Stomach smooth muscle (tissue), 2 donors: ENCODE results near the gene LRRC32.

ENCODE experiments used
- H3K27ac ChIP-seq: one replicate; pipeline ENCODE4 v1.7.0; 2013; ENCODE audit warnings: mild to moderate bottlenecking, low read length, inconsistent platforms
- H3K27me3 ChIP-seq, 2 donors: one replicate each; pipeline ENCODE4 v1.7.0; 2013; ENCODE audit warnings: low read length in 2 of 2; ENCODE audit not compliant: insufficient read depth in 2 of 2, control insufficient read depth in 1 of 2
- H3K36me3 ChIP-seq, 2 donors: one replicate each; pipeline ENCODE4 v1.7.0; 2013; ENCODE audit warnings: low read length in 2 of 2; ENCODE audit not compliant: control insufficient read depth in 2 of 2, insufficient read depth in 2 of 2
- H3K4me1 ChIP-seq: one replicate; pipeline ENCODE4 v1.7.0; 2013; ENCODE audit warnings: low read length; ENCODE audit not compliant: control insufficient read depth, insufficient read depth
- H3K4me3 ChIP-seq, 2 donors: one replicate each; pipeline ENCODE4 v1.7.0; 2013; ENCODE audit warnings: low read length in 2 of 2
- H3K9ac ChIP-seq, 2 donors: one replicate each; pipeline ENCODE4 v1.7.0; 2013; ENCODE audit warnings: low read length in 2 of 2, mild to moderate bottlenecking in 1 of 2
- H3K9me3 ChIP-seq, 2 donors: one replicate each; pipeline ENCODE4 v1.7.0; 2013; ENCODE audit warnings: low read length in 2 of 2; ENCODE audit not compliant: control insufficient read depth in 2 of 2
- donor health status: healthy.
- donor health status: Pancreatic carcinoma.

LRRC32 gene

DNA sequence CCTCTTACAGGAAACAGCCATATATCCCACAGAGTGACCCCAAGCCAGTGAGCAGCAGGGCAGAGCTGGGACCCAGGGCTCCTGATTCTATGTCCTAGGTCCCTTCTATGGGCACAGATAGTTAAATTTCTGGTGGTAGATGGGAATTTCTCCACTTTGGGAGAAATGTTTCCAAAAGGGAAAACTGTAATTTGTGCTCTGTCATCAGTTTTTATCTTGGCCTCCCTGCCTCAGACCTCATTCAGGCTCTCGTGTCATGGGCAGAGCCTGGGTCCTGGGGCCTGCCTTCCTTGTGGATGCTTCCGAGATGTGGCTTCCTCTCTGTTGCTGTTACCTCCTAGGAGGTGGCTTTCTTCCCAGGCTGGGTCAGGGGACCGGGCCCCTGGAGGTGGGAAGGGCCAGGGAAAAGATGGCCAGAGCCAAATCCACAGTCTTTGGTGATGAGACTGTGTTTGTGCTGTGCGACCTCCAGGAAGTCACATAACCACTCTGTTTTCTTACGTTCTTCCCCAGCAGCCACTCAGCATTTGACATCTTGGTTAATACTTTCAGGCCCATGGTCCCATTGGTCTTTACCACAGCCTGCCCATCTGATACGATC, 8.6 kb downstream of the LRRC32 start:
- no peak overlapping the region for H3K4me3 ChIP-seq
- no peak overlapping the region for H3K9ac ChIP-seq
- H3K36me3 ChIP-seq = peaks cover 0 to 2% of the 10 kb centered on the region in 2 donors
- H3K9me3 ChIP-seq = no peaks in the 10 kb centered on the region
- H3K27ac ChIP-seq = no peak overlapping the region
- peaks cover 0 to 5% of the 10 kb centered on the region in 2 donors for H3K27me3 ChIP-seq
- H3K4me1 ChIP-seq = peaks cover 18% of the 10 kb centered on the region

GRCh38 chr11:76661306-76661751, 9.2 kb downstream of the LRRC32 start:
- Histone ChIP-seq H3K9ac (no peak overlapping the region), H3K36me3 (peaks cover 0 to 2% of the 10 kb centered on the region in 2 donors), H3K4me3 (no peak overlapping the region), H3K4me1 (peaks cover 24% of the 10 kb centered on the region), H3K9me3 (no peaks in the 10 kb centered on the region), H3K27ac (no peak overlapping the region), H3K27me3 (peaks cover 0 to 5% of the 10 kb centered on the region in 2 donors)

- H3K9me3 ChIP-seq = no peaks in the 10 kb centered on the region
- peaks cover 0 to 3% of the 10 kb centered on the region in 2 donors for H3K27me3 ChIP-seq
- H3K36me3 ChIP-seq = peaks cover 0 to 2% of the 10 kb centered on the region in 2 donors
- H3K9ac ChIP-seq = no peak overlapping the region
- H3K27ac ChIP-seq = no peak overlapping the region
- H3K4me1 ChIP-seq = peaks cover 29% of the 10 kb centered on the region
- H3K4me3 ChIP-seq = no peak overlapping the region
These were observed 9.8 kb downstream of the LRRC32 start for GRCh38 chr11:76660533-76661305.

GRCh38 chr11:76659672-76660532, 10.6 kb downstream of the LRRC32 start:
- Histone ChIP-seq H3K9me3 (no peaks in the 10 kb centered on the region), H3K27me3 (peaks cover 0 to 2% of the 10 kb centered on the region in 2 donors), H3K9ac (no peak overlapping the region), H3K4me3 (no peak overlapping the region), H3K27ac (no peak overlapping the region), H3K4me1 (peaks cover 34% of the 10 kb centered on the region), H3K36me3 (peaks cover 0 to 2% of the 10 kb centered on the region in 2 donors)

GRCh38 chr11:76658651-76659650, 11.6 kb downstream of the LRRC32 start:
- H3K27me3 ChIP-seq = peaks cover 0 to 2% of the 10 kb centered on the region in 2 donors
- H3K36me3 ChIP-seq = peaks cover 0 to 2% of the 10 kb centered on the region in 2 donors
- no peaks in the 10 kb centered on the region for H3K9me3 ChIP-seq
- H3K4me3 ChIP-seq = no peak overlapping the region
- no peak overlapping the region for H3K27ac ChIP-seq
- peaks cover 40% of the 10 kb centered on the region for H3K4me1 ChIP-seq
- no peak overlapping the region for H3K9ac ChIP-seq

- H3K27ac ChIP-seq = no peak overlapping the region
- peaks cover 0 to 3% of the 10 kb centered on the region in 2 donors for H3K27me3 ChIP-seq
- H3K4me3 ChIP-seq = no peak overlapping the region
- no peaks in the 10 kb centered on the region for H3K9me3 ChIP-seq
- H3K4me1 ChIP-seq = peaks cover 45% of the 10 kb centered on the region
- peaks cover 0 to 2% of the 10 kb centered on the region in 2 donors for H3K36me3 ChIP-seq
- no peak overlapping the region for H3K9ac ChIP-seq
These were observed 12.3 kb downstream of the LRRC32 start for GRCh38 chr11:76658231-76658630.

- H3K9me3 ChIP-seq = no peaks in the 10 kb centered on the region
- no peak overlapping the region for H3K27ac ChIP-seq
- peaks cover 42% of the 10 kb centered on the region for H3K4me1 ChIP-seq
- H3K9ac ChIP-seq = no peak overlapping the region
- no peak overlapping the region for H3K4me3 ChIP-seq
- peaks cover 0 to 3% of the 10 kb centered on the region in 2 donors for H3K27me3 ChIP-seq
- H3K36me3 ChIP-seq = no peaks in the 10 kb centered on the region
These were observed 13.1 kb downstream of the LRRC32 start for GRCh38 chr11:76657187-76658170.

GRCh38 chr11:76656571-76657081, 13.9 kb downstream of the LRRC32 start:
- Histone ChIP-seq H3K27me3 (peaks cover 0 to 3% of the 10 kb centered on the region in 2 donors), H3K9me3 (no peaks in the 10 kb centered on the region), H3K27ac (no peak overlapping the region), H3K4me1 (peaks cover 42% of the 10 kb centered on the region), H3K9ac (no peak overlapping the region), H3K4me3 (no peak overlapping the region), H3K36me3 (no peaks in the 10 kb centered on the region)

DNA sequence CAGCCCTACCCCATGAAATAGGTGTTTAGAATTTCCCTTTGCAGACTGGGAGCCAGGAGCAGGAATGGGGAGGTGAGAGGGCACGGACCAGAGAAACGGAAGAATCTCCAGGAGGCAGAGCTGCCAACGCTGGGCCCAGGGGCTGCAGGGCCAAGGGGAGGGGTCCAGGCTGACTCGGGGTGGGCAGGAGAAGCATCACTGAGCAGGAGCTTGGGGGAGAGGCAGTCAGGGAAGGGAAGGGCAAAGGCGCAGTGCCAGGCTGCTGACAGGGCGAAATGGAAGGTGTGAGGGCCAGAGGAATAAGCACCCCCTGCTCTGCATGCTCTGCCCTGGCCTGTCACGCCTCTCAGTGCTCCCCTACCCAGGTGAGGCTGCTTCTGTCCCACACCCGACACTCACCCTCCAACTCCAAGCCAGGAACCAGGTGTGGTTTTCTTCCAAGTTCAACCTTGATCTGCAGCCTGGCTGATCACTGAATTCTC, 14.5 kb downstream of the LRRC32 start:
- H3K9ac ChIP-seq = no peak overlapping the region
- H3K27ac ChIP-seq = no peak overlapping the region
- H3K9me3 ChIP-seq = no peaks in the 10 kb centered on the region
- H3K36me3 ChIP-seq = no peaks in the 10 kb centered on the region
- H3K27me3 ChIP-seq = peaks cover 0 to 3% of the 10 kb centered on the region in 2 donors
- H3K4me1 ChIP-seq = peaks cover 42% of the 10 kb centered on the region
- H3K4me3 ChIP-seq = no peak overlapping the region
